SK-MEL-5 (cell line): ENCODE data around the gene SLC23A2. TPM values are rescaled to one million over a fixed set of nuclear protein-coding genes. Genes with fewer than 3 reads are reported as not detected.
A peak's percentile ranks its signal among the peaks of the same experiment; 100 is the strongest.
"Not testable (repeated sequence)": the region's sequence is repeated elsewhere in the genome, so short reads cannot be mapped to it uniquely, and the experiment has no call there.

Experiments used
- DNase-seq: peaks from one replicate; pipeline ENCODE4 v3.0.0-alpha.2; 2016; ENCODE audit warnings: low read depth, low spot score
- in situ Hi-C: cut with HindIII; loops from 2 replicates; pipeline ENCODE4 v1.10.0; 2016; ENCODE audit warnings: low sequenced_read_pairs, high pct_unique_total_duplicates, low pct_unique_long_range_greater_than_20kb
- total RNA-seq: library from RNA; depleted of rRNA; stranded (reverse); fragments of >200 nt; shearing (Covaris generic); gene quantifications from 2 replicates; pipeline ENCODE4 v1.2.3, GENCODE V29; 2014

Gene SLC23A2
- total RNA-seq, 1 experiment from 2014 or later = 117 TPM

DNA sequence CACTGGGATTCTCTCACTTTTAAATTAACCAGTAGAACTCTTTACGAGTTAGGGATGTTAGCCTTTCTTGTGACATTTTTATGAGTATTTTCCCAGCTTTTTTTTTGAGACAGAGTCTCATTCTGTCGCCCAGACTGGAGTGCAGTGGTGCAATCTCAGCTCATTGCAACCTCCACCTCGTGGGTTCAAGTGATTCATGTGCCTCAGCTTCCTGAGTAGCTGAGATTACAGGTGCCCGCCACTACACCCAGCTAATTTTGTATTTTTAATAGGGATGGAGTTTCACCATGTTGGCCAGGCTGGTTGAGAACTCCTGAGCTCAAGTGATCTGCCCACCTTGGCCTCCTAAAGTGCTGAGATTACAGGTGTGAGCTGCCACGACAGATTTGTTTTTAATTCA is 123.2 kb downstream of the SLC23A2 start:
- in situ Hi-C loops, DNase-seq: not testable (repeated sequence)

DNA sequence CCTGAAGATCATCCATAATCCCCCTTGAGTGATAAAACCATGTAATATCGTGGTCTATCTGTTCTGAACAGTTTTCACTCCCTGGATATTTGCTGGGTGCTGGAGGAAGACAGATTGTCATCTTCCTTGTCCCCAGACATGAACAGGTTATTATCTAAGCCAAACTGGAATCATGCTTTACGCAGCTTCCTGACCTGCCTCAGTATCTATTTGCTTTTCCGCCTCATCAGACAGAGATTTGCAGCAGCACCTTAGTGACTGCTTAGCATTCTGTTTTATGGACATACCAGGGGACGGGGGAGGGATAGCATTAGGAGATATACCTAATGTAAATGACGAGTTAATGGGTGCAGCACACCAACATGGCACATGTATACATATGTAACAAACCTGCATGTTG is 124.6 kb downstream of the SLC23A2 start:
- no peak for DNase-seq
- in situ Hi-C loops = no loop called here

DNA sequence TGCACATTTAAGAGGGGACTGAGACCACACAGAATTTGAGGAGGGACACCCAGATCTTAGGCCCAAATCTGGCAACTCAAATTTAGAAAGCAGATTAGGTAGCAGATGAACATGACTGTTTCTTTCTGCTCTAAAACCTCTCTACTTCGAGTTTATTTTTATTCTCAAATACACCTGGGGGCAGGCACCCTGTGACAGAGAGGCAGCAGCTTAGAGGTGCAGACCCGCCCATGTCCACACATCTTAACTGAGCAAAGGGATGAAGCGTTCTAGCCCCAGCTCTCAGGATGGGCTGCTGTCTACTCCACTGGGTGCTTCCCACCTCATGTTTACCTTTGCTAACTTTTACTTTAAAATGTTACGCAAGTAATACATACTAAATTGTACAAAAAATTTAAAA is 125.0 kb downstream of the SLC23A2 start:
- in situ Hi-C loops = no loop called here
- no peak for DNase-seq

DNA sequence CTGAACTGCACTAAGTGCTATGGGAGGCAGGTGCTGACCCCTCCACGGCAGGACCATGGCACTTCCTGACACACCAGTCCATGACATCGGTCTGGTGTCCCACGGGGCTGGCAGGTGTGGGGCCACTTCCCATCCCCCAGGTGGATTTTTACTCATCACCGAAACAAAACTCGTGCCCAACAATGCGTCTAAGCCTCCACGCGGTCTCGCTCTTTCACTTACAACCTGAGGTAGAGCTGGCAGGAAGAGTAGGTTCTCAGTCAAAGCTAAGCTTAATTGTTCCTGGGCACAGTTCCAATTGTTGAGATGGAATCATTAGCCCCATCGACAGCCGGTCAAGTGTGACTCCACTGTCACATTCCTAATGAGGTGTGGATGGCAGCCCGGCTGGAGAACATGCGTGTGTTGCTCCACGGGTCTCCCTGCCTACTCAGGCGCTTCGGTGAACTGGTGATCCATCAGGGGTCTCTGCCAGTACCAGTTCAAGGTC is 125.7 kb downstream of the SLC23A2 start:
- no peak for DNase-seq
- in situ Hi-C loops = no loop called here

DNA sequence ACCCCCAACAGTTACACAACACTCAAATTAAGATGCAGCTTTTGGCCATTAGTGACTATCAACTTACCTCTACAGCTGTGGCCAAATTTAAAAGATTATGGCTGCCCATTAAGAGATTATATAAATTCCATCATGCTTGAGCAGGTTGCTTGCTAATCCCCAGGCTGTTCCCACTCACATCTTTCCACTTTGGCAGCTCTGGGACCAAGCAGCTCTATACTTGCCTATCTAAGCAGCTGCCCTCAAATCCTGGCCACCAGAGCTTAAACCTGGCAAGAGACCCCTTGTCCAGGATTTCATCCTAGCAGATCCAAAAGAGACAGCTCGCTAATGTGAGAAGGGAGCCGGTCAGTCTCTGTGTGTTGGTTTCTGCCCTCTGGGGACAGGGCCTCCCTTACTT is 127.9 kb downstream of the SLC23A2 start:
- in situ Hi-C loops = no loop called here
- DNase-seq = no peak

DNA sequence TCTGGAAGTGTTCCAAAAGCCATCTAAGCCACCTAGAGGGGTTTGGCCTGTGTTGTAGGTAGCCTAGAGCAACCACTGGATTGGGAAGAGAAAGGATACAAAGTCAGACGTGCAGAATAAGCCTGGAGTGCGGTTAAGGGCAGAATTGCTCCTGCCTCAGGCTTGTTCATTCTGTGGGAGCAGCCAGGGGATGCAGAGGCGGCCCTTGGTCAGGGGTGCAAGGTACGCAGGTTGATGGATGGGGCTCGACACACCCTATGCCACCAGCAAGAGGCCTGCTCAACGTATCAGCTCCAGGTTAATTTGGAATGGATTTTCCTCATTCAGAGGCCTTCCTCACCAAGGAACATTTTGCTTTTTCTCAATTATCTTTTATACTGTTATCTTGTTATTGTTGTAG is 129.8 kb downstream of the SLC23A2 start:
- DNase-seq = no peak
- in situ Hi-C loops = no loop called here

DNA sequence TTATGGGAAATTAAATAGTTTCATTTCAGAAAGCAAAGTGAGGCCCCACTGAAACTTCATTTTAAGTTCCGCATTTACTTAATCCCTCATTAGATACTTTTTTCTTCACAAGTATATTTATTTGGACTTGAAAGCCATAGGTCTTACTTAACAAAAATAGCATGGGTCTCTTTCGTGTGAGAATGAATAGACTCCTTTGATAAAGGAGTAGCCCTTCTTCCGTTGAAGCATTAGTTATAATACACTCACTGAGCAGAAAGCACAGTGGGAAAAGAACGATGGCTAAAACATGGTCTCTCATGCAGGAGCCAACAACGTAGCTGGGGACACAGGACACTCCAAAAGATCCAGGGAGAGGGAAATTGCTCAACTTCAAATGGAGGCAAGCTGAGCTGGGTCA is 130.4 kb downstream of the SLC23A2 start:
- in situ Hi-C loops = no loop called here
- peak; percentile 63 for DNase-seq

DNA sequence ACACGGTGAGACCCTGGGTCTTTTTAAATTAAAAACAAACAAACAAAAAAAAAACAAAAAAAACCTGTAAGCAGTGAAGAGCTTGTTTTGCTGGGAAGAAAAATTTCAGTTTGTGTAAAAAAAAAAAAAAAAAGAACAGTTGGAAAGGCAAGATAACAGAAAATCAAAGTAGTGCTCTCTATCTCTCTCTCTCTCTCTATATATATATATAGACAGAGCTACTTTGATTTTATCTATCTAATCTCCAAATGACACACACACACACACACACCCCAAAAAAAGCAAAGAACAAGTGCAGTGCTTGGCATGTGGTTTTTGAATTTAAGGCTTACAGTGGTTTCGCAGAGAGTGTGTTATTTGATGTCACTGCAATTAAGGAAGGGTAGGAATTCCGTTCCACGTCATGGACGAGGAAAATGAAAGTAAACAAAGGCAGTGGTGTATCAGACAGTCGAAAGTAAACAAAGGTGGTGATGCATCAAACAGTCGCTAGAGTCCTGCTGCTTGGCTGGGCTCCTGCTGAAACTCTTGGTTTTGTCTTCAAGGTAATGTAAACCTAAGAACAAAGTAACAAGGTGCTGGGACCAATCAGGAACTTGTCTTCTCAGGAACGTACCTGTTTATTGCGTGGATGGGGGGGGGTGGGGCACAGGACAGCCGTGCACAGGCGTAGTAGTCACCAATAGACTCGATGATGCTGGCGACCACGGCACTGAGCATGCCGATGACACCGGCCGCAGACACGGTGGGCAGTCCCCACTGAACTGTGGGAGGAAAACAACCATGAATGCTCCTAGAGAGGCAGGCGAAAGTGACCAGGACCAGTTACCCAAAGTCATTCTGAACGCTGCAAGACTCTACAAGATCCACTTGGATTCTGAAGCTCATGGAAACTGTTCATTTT is 131.8 kb downstream of the SLC23A2 start:
- in situ Hi-C loops = no loop called here
- DNase-seq = no peak

DNA sequence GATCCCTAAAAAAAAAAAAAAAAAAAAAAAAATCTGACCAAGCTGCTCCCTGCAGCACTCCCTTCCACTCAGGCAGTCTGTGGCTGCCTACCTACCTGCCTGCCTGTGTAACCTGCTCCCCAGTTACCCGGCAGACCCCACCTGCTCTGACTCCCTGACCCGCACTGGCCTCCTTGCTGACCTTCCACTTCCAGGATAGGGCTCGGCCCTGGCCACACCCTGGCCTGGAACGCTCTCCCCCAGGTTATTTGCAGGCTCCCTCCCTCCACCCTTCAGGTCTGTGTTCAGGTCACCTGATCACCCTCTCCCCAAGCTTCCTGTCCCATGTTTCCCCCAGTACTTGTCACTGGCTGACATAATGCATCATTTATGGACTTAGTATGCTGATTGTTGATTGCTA is 134.3 kb downstream of the SLC23A2 start:
- in situ Hi-C loops = no loop called here
- no peak for DNase-seq

DNA sequence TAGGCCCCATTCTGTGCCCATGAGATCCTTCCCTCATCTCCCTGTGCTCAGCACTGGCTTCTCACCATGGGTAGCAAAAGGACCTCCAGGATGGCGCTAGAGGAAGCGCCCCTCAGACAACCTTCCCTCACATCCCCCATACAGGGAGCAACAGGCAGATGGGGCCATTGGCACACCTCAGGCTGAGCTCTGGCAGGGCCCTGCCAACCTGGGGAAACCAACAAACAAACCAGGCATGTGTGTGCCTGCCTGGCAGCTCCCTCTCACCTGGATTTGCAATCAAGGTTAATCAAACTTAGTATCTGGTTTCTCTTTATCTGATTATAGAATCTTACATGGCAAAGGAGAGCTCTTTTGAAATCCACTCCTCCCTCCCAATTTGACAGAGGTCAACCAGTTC is 134.9 kb downstream of the SLC23A2 start:
- in situ Hi-C loops = no loop called here
- no peak for DNase-seq

DNA sequence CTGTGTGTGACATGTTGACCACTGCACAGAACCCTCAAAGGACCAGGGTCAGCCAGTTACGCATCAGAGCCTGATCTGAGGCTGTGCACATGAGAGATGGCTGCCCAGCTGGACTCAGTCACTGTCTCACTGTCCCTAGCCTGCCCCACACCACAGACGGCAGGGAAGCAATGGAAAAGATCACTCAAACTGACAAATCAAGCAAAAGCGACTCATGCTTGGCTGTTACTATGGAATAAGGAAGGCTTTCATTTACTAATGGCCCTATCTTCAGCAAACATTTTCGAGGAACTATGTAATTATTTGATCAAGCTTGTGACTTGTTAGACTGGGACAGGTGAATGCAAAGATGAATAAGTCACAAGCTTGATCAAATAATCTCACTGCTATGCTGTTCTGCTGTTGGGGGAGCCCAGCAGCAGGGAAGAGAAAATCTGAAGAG is 137.0 kb downstream of the SLC23A2 start:
- in situ Hi-C loops = no loop called here
- DNase-seq = no peak

DNA sequence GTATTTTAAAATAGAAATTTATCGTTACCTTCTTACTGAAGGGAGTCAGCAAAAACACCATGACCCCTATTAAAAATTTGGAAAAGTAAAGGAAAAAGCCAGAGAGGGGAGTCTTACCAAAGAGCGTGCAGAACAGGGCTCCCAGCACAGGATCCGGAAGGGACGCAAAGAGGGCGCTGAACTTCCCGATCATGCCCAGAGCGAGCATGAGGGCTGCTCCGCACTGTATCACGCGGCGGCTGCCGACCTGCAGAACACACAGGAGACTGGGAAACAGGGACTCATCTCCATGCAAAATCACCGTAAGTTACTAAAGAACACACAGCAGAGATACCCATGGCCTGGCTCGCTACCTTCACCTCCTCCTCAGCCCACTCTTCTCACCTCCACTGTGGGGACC is 138.6 kb downstream of the SLC23A2 start:
- no peak for DNase-seq
- in situ Hi-C loops = no loop called here

DNA sequence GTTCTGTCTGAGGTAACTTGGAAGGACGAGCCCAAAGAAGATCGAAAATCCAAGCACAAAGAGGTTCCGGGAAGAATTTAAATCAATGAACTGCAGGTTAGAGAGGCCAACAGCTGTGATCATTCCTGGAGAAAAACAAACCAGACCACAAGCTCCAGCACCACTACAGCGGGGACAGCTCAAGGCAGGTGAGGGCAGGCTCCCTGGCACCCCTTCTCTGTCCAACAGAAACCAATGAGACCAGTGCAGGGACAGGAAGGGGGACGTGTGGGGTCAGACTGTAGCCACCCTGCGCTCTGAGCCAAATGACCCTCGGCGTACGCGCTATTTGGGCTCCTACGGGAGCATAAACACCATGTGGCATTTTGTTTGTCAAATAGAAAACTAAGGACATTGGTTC is 139.3 kb downstream of the SLC23A2 start:
- no peak for DNase-seq
- in situ Hi-C loops = no loop called here

DNA sequence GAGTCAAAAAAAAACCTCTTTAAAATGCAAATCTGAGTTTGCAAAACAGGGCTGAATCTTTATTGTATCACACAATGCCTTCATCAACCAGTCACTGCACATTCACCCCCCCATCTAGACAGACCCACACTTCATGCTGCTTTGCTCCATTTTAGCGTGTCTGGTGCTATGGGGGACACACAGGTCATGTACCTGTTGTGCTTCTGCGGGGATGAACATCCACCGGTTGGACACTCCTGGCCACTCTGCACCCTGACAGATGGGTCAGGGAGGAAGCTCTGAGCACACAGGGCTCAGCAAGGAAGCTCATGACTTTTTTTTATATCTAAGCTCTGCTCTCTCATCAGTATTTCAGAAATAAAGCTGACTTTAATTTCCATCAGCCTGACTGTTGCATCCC is 143.3 kb downstream of the SLC23A2 start:
- DNase-seq = no peak
- in situ Hi-C loops = no loop called here

DNA sequence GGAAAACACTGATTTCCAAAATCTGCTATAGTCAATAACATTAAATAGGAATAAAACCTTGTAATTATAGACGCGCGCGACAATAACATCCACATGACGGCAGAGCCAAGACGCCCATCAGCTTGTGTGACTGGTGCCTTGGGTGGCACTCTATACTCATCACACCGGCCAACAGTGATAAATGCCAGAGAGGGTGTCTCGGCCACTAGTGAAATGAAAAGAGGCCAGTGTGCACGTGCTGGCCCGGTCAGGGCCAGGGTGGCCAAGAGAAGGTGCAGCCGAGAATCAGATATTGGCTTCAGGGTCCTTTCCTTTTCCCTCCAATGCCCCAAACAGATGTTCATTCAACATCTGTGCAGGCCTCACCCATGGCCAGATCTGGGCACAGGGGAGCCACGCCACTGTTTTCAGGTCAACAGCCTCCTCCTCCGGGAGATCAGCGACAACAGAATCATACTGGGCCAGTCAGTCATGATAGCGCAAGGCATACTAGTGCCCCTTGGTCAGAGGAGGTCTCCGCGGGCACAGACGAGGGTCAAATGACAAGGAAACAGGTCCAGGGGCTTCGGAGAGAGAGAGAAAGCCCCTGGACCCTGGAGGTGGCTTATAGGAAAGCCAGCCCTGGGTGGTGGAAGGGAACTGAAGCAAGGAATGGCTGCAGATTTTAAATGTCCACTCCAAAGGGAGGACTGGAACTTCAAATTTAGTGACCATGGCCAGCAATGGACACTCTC is 145.1 kb downstream of the SLC23A2 start:
- no peak for DNase-seq
- in situ Hi-C loops = no loop called here

DNA sequence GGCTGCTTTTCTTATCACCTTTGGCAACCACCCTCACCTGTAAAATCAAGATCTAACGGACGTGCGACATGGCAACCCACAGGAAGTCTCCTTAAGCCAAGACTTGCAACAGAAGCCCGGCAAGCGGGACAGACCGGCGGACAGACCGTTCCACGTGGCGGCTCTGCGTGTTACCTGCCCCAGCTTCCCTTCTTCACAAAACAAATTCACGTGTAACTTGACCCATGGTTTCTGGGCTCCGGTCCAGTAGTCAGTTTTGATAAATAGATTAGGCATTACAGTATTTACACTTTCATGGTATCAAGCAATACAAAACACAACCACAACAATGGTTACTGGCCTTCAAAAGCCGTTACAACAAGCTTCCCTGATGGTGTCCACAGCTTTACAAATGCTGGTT is 145.8 kb downstream of the SLC23A2 start:
- no peak for DNase-seq
- in situ Hi-C loops = no loop called here

DNA sequence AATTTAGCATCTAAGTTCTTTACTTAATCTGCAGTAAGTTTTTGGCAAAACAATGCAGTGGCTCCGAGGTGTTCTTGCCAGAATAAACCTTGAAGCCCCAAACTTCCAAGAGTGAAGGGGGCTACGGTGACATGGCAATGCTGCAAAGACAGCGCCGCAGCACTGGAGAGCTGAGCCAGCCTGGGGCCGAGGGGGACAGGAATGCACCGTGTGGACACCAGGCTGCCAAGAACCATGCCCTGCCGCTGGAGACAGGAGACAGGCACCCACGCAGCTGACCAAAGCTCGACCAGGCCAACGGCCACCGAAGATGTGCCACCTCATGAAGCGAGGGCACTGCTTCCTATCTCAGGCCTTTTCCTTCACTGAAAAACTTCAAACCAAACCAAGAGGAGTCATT is 146.2 kb downstream of the SLC23A2 start:
- DNase-seq = no peak
- in situ Hi-C loops = no loop called here

DNA sequence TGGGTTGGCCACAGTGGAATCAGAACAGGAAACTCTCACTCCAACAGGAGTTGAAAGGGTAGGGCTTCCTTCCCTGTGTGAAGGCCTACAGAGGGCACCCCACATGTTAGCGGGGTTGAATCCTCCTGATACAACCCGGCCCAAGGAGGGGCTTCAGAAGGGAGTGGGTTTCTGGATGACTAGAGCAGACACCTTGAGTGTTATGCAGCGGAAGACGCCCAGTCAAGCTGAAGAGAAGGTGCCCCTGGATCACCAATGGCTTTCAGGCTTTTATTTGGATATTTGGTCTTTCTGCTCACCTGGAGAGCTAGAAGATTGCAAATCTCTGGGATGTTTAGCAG is 146.8 kb downstream of the SLC23A2 start:
- in situ Hi-C loops = no loop called here
- no peak for DNase-seq
